GM12878 (cell line): ENCODE measurements around the gene ALG12. TPM values are rescaled to one million over a fixed set of nuclear protein-coding genes. Genes with fewer than 3 reads are reported as not detected.

Source experiments
- ATAC-seq: fragments of 200-7000 bp; cut with Tn5 transposase; 3 replicates; pipeline ENCODE4 v1.9.1; 2020; ENCODE audit warnings: mild to moderate bottlenecking, moderate library complexity
- BruUV-seq: library from RNA; stranded (reverse); fragments of 400-500 nt; replicated peaks from 2 replicates; lab custom pipeline; 2021; lab: Mats Ljungman, UMichigan
- CTCF ChIA-PET: fragments of 300-600 bp; sonication (Branson Sonifier 250); formaldehyde crosslinking; extraction: SDS; loops from one replicate; lab custom pipeline; 2021; ENCODE audit warnings: inconsistent platforms; lab: Yijun Ruan, JAX
- POLR2A ChIA-PET: fragments of 350-600 bp; formaldehyde crosslinking; extraction: SDS; loops from one replicate; lab custom pipeline; 2021; ENCODE audit warnings: inconsistent platforms; lab: Charles Lee
- RAD21 ChIA-PET: fragments of 300-600 bp; sonication (Branson Sonifier 250); formaldehyde crosslinking; loops from one replicate; lab custom pipeline; 2023; ENCODE audit warnings: antibody characterized with exemption; ENCODE audit not compliant: unreplicated experiment; lab: Charles Lee
- SMC1A ChIA-PET: fragments of 300-600 bp; sonication (Branson Sonifier 250); formaldehyde crosslinking; loops from one replicate; lab custom pipeline; 2023; ENCODE audit not compliant: unreplicated experiment, uncharacterized antibody; lab: Charles Lee
- DNase-seq: peaks from one replicate; pipeline ENCODE4 v3.0.0-alpha.2; 2011; ENCODE audit warnings: low read depth, low spot score
- FAIRE-seq: peaks from 3 replicates; lab custom pipeline; 2011; peaks lifted over from hg19 to GRCh38; lab: Jason Lieb, UNC
- H2AFZ ChIP-seq: 2 replicates; pipeline ENCODE4 v1.6.0; 2011; ENCODE audit warnings: low read depth, low read length, control low read depth; ENCODE audit not compliant: control insufficient read depth
- H3K27ac ChIP-seq: 2 replicates; pipeline ENCODE4 v1.5.1; 2011; ENCODE audit warnings: control low read depth; ENCODE audit not compliant: control insufficient read depth, insufficient read depth
- H3K27me3 ChIP-seq, 2 experiments: replicated peaks in 1 of 2; 2 replicates each; pipeline versions ENCODE4 v1.6.0 to v1.6.1; 2011; ENCODE audit warnings: low read length in 1 of 2; ENCODE audit not compliant: control insufficient read depth in 2 of 2, insufficient read depth in 2 of 2
- H3K36me3 ChIP-seq, 2 experiments: 2 replicates each; pipeline ENCODE4 v1.5.1; 2011; ENCODE audit warnings: low read length in 1 of 2; ENCODE audit not compliant: control insufficient read depth in 2 of 2, insufficient read depth in 2 of 2
- H3K4me1 ChIP-seq: 2 replicates; pipeline ENCODE4 v1.6.1; 2011; ENCODE audit warnings: mild to moderate bottlenecking, low read length, moderate library complexity, mixed read lengths; ENCODE audit not compliant: control insufficient read depth, insufficient read depth
- H3K4me2 ChIP-seq: 2 replicates; pipeline ENCODE4 v1.6.0; 2011; ENCODE audit warnings: control low read depth; ENCODE audit not compliant: control insufficient read depth, insufficient read depth
- H3K4me3 ChIP-seq: fragments of 200-600 bp; sonication (generic); 2 replicates; pipeline ENCODE4 v1.5.1; 2016
- H3K79me2 ChIP-seq: 2 replicates; pipeline ENCODE4 v1.6.0; 2011; ENCODE audit warnings: low read length; ENCODE audit not compliant: control insufficient read depth, insufficient read depth
- H3K9ac ChIP-seq: 2 replicates; pipeline ENCODE4 v1.8.0; 2011; ENCODE audit warnings: low read length, control low read depth, mixed read lengths; ENCODE audit not compliant: control insufficient read depth, insufficient read depth
- H3K9me3 ChIP-seq: replicated peaks from 3 replicates; pipeline ENCODE4 v1.5.1; 2011; ENCODE audit warnings: mild to moderate bottlenecking, low read length; ENCODE audit not compliant: control insufficient read depth, insufficient read depth
- H4K20me1 ChIP-seq: 2 replicates; pipeline ENCODE4 v1.6.0; 2011; ENCODE audit not compliant: control insufficient read depth, insufficient read depth
- BACH1 ChIP-seq: fragments of 450-650 bp; IDR thresholded peaks from 2 replicates; pipeline ENCODE4 v1.6.1; 2017; ENCODE audit warnings: mild to moderate bottlenecking, borderline replicate concordance
- BCL11A ChIP-seq: IDR thresholded peaks from 2 replicates; pipeline ENCODE4 v1.6.1; 2011; ENCODE audit warnings: low read depth, low read length
- BMI1 ChIP-seq: fragments of 450-650 bp; IDR thresholded peaks from 2 replicates; pipeline ENCODE4 v1.6.1; 2016; ENCODE audit warnings: mild to moderate bottlenecking, moderate library complexity, borderline replicate concordance
- CEBPB ChIP-seq, 2 experiments: fragments of 150-350 bp in 1 of 2; IDR thresholded peaks; 2 replicates each; pipeline ENCODE4 v1.6.1; 2012 to 2014; ENCODE audit warnings: low read depth in 2 of 2, low read length in 2 of 2, borderline replicate concordance in 1 of 2, inconsistent platforms in 1 of 2
- LARP7 ChIP-seq: fragments of 450-650 bp; IDR thresholded peaks from 2 replicates; pipeline ENCODE4 v1.6.1; 2017; ENCODE audit warnings: mild to moderate bottlenecking
- MTA2 ChIP-seq: fragments of 450-650 bp; IDR thresholded peaks from 2 replicates; pipeline ENCODE4 v1.6.1; 2016; ENCODE audit warnings: low read depth, mild to moderate bottlenecking, moderate library complexity
- PKNOX1 ChIP-seq: fragments of 450-650 bp; IDR thresholded peaks from 2 replicates; pipeline ENCODE4 v1.6.1; 2016; ENCODE audit warnings: mild to moderate bottlenecking
- POLR2A ChIP-seq: IDR thresholded peaks from 2 replicates; pipeline ENCODE4 v1.6.1; 2011; ENCODE audit warnings: low read depth, mild to moderate bottlenecking, low read length
- POLR2AphosphoS5 ChIP-seq: IDR thresholded peaks from 2 replicates; pipeline ENCODE4 v1.6.1; 2011; ENCODE audit warnings: mild to moderate bottlenecking, low read length, inconsistent platforms
- STAT1 ChIP-seq: fragments of 450-650 bp; conservative IDR thresholded peaks from 2 replicates; pipeline ENCODE4 v1.6.1; 2014; ENCODE audit warnings: antibody characterized with exemption, mild to moderate bottlenecking
- ZNF217 ChIP-seq: fragments of 450-650 bp; IDR thresholded peaks from 2 replicates; pipeline ENCODE4 v1.6.1; 2017; ENCODE audit warnings: antibody characterized with exemption, mild to moderate bottlenecking
- ZNF592 ChIP-seq: fragments of 450-650 bp; IDR thresholded peaks from 2 replicates; pipeline ENCODE4 v1.6.1; 2017; ENCODE audit warnings: mild to moderate bottlenecking, moderate library complexity
- WGBS: methylation state at CpG from one replicate; pipeline ENCODE4 v1.1.6; 2016; ENCODE audit warnings: low lambda C conversion rate; ENCODE audit not compliant: insufficient replicate concordance, insufficient coverage; ENCODE audit errors: missing lambda C conversion rate; 5-methylcytosine and 5-hydroxymethylcytosine counted together
- in situ Hi-C: fragments of 300-500 bp; cut with MboI; formaldehyde crosslinking; loops from 9 replicates; pipeline ENCODE4 v1.14.3; 2018; ENCODE audit warnings: mixed read lengths
- intact Hi-C: fragments of 100-400 bp; cut with micrococcal nuclease; formaldehyde crosslinking; loops from one replicate; pipeline ENCODE4 v1.14.2; 2022; ENCODE audit not compliant: unreplicated experiment
- polyA plus RNA-seq, 11 experiments: library from polyadenylated mRNA; depleted of rRNA in 4 of 11; unstranded in 6 of 11; stranded (reverse) in 5 of 11; fragments of >200 nt; fragmentation: Nextera tagmentation in 4 of 11; fragmentation: Illumina TruSeq in 1 of 11; extraction: Ambion mirVana in 4 of 11; extraction: Trizol in 1 of 11; gene quantifications; 1 replicate in 1 of 11; 2 replicates in 10 of 11; pipeline versions ENCODE4 v1.2.1 to v1.2.3, GENCODE V29; 2011 to 2016; ENCODE audit warnings: inconsistent platforms in 2 of 11, missing spikeins in 2 of 11, low read depth in 1 of 11
- total RNA-seq, 4 experiments: library from RNA; depleted of rRNA in 3 of 4; stranded (reverse); fragments of >200 nt in 3 of 4; fragmentation: Illumina TruSeq in 1 of 4; extraction: Trizol in 1 of 4; gene quantifications; 2 replicates each; pipeline versions ENCODE4 v1.2.1 to v1.2.3, GENCODE V29; 2013 to 2021
- TF ChIP-seq, protein P1 (sequence below): fragments of 450-650 bp; formaldehyde crosslinking; IDR thresholded peaks from 2 replicates; pipeline ENCODE4 v1.4.0; 2022; ENCODE audit warnings: mild to moderate bottlenecking, moderate library complexity

Gene ALG12
- total and polyA plus RNA-seq, 10 of the 15 experiments (the other 5 are each of a cell fraction or from before 2014, with no cell fraction given), result 0.22 to 23.4 (median 6.6) TPM

GRCh38 chr22:49903322-49904039, 14.8 kb downstream of the ALG12 start (continued):
- TF ChIP-seq STAT1, result no peak
- TF ChIP-seq, protein P1, sequence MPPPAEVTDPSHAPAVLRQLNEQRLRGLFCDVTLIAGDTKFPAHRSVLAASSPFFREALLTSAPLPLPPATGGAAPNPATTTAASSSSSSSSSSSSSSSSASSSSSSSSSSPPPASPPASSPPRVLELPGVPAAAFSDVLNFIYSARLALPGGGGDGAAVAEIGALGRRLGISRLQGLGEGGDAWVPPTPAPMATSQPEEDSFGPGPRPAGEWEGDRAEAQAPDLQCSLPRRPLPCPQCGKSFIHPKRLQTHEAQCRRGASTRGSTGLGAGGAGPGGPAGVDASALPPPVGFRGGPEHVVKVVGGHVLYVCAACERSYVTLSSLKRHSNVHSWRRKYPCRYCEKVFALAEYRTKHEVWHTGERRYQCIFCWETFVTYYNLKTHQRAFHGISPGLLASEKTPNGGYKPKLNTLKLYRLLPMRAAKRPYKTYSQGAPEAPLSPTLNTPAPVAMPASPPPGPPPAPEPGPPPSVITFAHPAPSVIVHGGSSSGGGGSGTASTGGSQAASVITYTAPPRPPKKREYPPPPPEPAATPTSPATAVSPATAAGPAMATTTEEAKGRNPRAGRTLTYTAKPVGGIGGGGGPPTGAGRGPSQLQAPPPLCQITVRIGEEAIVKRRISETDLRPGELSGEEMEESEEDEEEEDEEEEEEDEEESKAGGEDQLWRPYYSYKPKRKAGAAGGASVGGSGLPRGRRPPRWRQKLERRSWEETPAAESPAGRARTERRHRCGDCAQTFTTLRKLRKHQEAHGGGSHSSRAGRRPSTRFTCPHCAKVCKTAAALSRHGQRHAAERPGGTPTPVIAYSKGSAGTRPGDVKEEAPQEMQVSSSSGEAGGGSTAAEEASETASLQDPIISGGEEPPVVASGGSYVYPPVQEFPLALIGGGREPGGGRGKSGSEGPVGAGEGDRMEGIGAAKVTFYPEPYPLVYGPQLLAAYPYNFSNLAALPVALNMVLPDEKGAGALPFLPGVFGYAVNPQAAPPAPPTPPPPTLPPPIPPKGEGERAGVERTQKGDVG (CRISPR knock-in tag), result no peak
- TF ChIP-seq, all 136 proteins: peak for 0

- 92% methylated on average over 10 of the region's 11 CpGs for WGBS
- H3K9me3 ChIP-seq, result no peaks in the 10 kb centered on the region; the same call in 2 of the 3 replicates
- POLR2A ChIA-PET, result no interaction called here
- H2AFZ ChIP-seq, result no peak overlapping the region
- no peak overlapping the region for H3K4me2 ChIP-seq
- no peak overlapping the region for H3K9ac ChIP-seq
- DNase-seq, result no peak
- no TSS peak for BruUV-seq
- H3K27me3 ChIP-seq, result no peaks in the 10 kb centered on the region
- no peaks in the 10 kb centered on the region for H3K4me1 ChIP-seq
- no peak overlapping the region for H3K27ac ChIP-seq
- RAD21 ChIA-PET, result no interaction called here
- H3K79me2 ChIP-seq, result no peaks in the 10 kb centered on the region
- in situ Hi-C loops, result no loop called here
- no peak for FAIRE-seq
- no peaks in the 10 kb centered on the region for H4K20me1 ChIP-seq
- SMC1A ChIA-PET, result no interaction called here
- no peak overlapping the region for H3K4me3 ChIP-seq
- CTCF ChIA-PET, result no interaction called here
- peaks cover 3 to 16% of the 10 kb centered on the region in 2 experiments for H3K36me3 ChIP-seq
- ATAC-seq, result no peak
- intact Hi-C loops, result no loop called here
- no peak for TF ChIP-seq MTA2
- peak; percentile 50; the same call in 1 of the 2 replicates for TF ChIP-seq POLR2A
- no peak for TF ChIP-seq PKNOX1
- TF ChIP-seq BACH1, result no peak
- TF ChIP-seq BMI1, result no peak
- no peak for TF ChIP-seq ZNF592
- TF ChIP-seq LARP7, result no peak
- TF ChIP-seq ZNF217, result no peak
- TF ChIP-seq POLR2AphosphoS5, result peak; percentile 39; the same call in 1 of the 2 replicates
- TF ChIP-seq CEBPB (IDR thresholded peaks at IDR 0.05; ENCODE audit: borderline replicate concordance in 1 of 2, low read depth in 2 of 2, low read length in 2 of 2), result no peak
- no peak for TF ChIP-seq BCL11A
Observed at GRCh38 chr22:49901457-49901856, 16.8 kb downstream of the ALG12 start.
